Activated CD8-positive, alpha-beta T cell treated with anti-CD3 and anti-CD28 coated beads for 36 hours (primary cell): ENCODE results near the gene FOXP1. TPM values are rescaled to one million over a fixed set of nuclear protein-coding genes. Genes with fewer than 3 reads are reported as not detected.

ENCODE experiments used
- ATAC-seq: fragments of 200-7000 bp; cut with Tn5 transposase; one replicate; pipeline ENCODE4 v1.10.0; 2021; ENCODE audit warnings: mild to moderate bottlenecking, moderate library complexity
- CTCF ChIA-PET: fragments of 350-600 bp; sonication (Branson Sonifier 250); formaldehyde crosslinking; loops from one replicate; lab custom pipeline; 2021; ENCODE audit warnings: antibody characterized with exemption; lab: Charles Lee
- POLR2A ChIA-PET: fragments of 350-600 bp; sonication (Branson Sonifier 250); formaldehyde crosslinking; loops from one replicate; lab custom pipeline; 2021; ENCODE audit warnings: antibody characterized with exemption; lab: Charles Lee
- DNase-seq: peaks from one replicate; pipeline ENCODE4 v3.0.0-alpha.2; 2020
- H3K27ac Mint-ChIP-seq: one replicate; pipeline ENCODE4 v1.8.0; 2021; ENCODE audit warnings: mild to moderate bottlenecking, mixed read lengths
- H3K27me3 Mint-ChIP-seq: one replicate; pipeline ENCODE4 v1.8.0; 2021; ENCODE audit warnings: mixed read lengths
- H3K36me3 Mint-ChIP-seq: one replicate; pipeline ENCODE4 v1.8.0; 2021; ENCODE audit warnings: low read depth, mixed read lengths
- H3K4me1 Mint-ChIP-seq: one replicate; pipeline ENCODE4 v1.8.0; 2021; ENCODE audit warnings: low read depth, mixed read lengths
- H3K4me3 Mint-ChIP-seq: one replicate; pipeline ENCODE4 v1.8.0; 2021; ENCODE audit warnings: mild to moderate bottlenecking, moderate library complexity, mixed read lengths
- H3K9me3 Mint-ChIP-seq: one replicate; pipeline ENCODE4 v1.8.0; 2021; ENCODE audit warnings: mixed read lengths
- intact Hi-C: fragments of 100-400 bp; cut with micrococcal nuclease; formaldehyde crosslinking; loops from one replicate; pipeline ENCODE4 v1.10.0; 2022
- total RNA-seq, 2 experiments: library from RNA; stranded (reverse); gene quantifications; one replicate each; pipeline ENCODE4 v1.2.3, GENCODE V29; 2021
- TF ChIP-seq, protein P1 (sequence below): fragments of 200-600 bp; IDR thresholded peaks from one replicate; pipeline ENCODE4 v1.8.0; 2022; ENCODE audit warnings: antibody characterized with exemption, mild to moderate bottlenecking

The FOXP1 gene
- total RNA-seq, 2 experiments from 2014 or later, result 145 to 153 TPM

DNA sequence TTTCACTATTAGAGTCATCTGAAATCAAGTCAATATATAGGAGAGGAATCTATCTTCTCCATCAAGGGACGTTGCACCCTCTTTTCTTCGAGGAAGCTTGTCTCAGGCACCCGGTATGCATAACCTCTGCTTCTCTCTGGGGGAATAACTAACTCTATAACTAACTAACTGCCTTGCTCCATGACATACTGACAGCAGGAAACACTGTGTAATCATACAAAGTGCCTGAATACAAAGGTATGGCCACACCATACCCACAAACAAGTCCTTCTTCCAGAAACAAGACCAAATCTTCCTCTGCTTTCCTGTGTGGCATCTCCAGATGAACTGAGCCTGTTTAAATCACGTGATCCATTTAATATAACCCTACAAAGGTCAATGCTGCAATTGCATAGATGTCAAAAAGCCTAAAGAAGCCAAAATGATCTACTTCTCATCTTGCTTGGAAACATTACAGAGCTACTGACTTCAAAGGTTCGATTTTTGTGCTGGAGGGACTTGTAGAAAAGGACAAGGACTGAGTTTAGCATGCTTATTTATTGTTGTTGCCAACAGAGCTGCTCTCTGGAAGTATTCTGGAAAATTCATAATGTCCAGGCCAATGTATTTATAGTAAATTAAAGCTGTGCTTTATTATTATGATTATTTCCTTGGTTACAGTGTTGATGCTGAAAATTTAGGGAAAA, 380.5 kb downstream of the FOXP1 start:
- Mint-ChIP-seq H3K9me3 (peaks cover 2% of the 10 kb centered on the region), H3K36me3 (peaks cover 16% of the 10 kb centered on the region), H3K27ac (peak overlapping the region; percentile 59), H3K4me1 (peaks cover 72% of the 10 kb centered on the region), H3K27me3 (no peaks in the 10 kb centered on the region), H3K4me3 (no peak overlapping the region)
- TF ChIP-seq, protein P1, sequence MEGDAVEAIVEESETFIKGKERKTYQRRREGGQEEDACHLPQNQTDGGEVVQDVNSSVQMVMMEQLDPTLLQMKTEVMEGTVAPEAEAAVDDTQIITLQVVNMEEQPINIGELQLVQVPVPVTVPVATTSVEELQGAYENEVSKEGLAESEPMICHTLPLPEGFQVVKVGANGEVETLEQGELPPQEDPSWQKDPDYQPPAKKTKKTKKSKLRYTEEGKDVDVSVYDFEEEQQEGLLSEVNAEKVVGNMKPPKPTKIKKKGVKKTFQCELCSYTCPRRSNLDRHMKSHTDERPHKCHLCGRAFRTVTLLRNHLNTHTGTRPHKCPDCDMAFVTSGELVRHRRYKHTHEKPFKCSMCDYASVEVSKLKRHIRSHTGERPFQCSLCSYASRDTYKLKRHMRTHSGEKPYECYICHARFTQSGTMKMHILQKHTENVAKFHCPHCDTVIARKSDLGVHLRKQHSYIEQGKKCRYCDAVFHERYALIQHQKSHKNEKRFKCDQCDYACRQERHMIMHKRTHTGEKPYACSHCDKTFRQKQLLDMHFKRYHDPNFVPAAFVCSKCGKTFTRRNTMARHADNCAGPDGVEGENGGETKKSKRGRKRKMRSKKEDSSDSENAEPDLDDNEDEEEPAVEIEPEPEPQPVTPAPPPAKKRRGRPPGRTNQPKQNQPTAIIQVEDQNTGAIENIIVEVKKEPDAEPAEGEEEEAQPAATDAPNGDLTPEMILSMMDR, result no peak
- ATAC-seq, result peak; percentile 60
- ChIA-PET POLR2A (no interaction called here), CTCF (interaction anchor here (1.1 to 1.2 kb wide), 2 partner anchors 9 to 23 kb away, joined by 3 read pairs; no protein-coding TSS in a partner anchor)
- DNase-seq, result no peak
- intact Hi-C loops, result no loop called here

DNA sequence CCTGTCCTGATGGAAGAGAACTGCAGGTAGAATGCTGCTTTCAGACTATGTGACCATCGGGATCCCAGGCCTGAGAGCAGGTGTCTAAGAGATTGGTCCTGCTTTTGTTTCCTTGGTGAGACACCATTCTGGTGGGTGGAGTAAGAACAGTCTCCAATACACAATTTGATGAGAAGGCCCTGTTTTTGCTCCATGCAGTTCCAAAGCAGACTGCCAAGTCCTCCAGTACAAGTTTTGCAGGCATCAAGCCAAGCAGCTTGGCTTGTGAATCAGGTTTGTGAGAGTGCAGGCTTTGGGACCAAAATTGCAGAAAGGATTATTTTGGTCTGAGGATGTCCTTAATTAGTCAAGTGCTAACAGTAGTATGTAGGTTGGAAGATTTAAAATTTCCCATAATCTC, 381.6 kb downstream of the FOXP1 start:
- ChIA-PET CTCF (interaction anchor here (0.6 kb wide), 1 partner anchor 10 kb away, joined by 3 read pairs; no protein-coding TSS in a partner anchor), POLR2A (interaction anchor here (1.0 to 1.7 kb wide), 2 partner anchors 15 to 40 kb away, joined by 3 to 4 read pairs; no protein-coding TSS in a partner anchor)
- ATAC-seq, result peak; percentile 42
- Mint-ChIP-seq H3K9me3 (peaks cover 2% of the 10 kb centered on the region), H3K36me3 (peaks cover 27% of the 10 kb centered on the region), H3K27ac (peak overlapping the region; percentile 65), H3K4me3 (no peak overlapping the region), H3K27me3 (no peaks in the 10 kb centered on the region), H3K4me1 (peaks cover 70% of the 10 kb centered on the region)
- intact Hi-C loops, result no loop called here
- DNase-seq, result no peak
- TF ChIP-seq, protein P1, result no peak

DNA sequence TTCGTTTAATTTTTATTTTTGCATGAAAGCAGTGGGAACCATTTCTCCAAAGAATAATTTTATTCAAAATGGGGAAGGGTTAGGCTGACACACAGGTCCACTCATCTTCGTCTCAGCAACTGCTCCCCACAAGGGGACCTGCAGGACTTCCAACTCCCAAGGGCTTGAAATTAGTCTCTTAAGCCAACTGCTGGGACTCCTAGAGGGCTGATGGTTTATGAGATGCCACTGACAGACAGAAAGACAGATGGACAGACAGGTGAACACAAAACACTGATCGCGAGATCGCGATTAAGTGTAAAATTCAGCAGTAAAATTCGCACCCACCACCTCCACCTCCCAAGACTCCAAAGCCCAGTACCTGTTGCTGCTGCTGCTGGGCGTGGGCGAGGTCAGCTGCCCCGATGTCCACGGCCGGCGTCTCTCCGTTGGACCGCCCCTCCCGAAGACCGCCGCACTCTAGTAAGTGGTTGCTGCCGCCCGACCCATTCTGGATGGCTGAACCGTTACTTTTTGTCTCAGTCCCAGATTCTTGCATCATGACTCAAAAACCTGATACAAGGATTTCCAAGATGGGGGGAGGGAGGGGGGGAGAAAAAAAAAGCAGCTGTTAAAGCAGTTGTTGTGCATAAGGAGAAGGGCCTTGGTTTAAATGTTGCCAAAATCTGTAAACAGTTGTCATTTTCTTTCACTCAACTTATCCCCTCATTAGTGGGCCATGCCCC, 385.5 kb downstream of the FOXP1 start:
- Mint-ChIP-seq H3K4me3 (no peak overlapping the region), H3K27me3 (no peaks in the 10 kb centered on the region), H3K4me1 (peaks cover 68% of the 10 kb centered on the region), H3K27ac (no peak overlapping the region), H3K36me3 (peaks cover 43% of the 10 kb centered on the region), H3K9me3 (no peaks in the 10 kb centered on the region)
- ATAC-seq, result no peak
- POLR2A ChIA-PET, result interaction anchor here (0.6 to 0.8 kb wide), 2 partner anchors 155 to 175 kb away, joined by 3 read pairs; no protein-coding TSS in a partner anchor
- intact Hi-C loops, result loop anchor here (10.0 kb wide), 1 partner anchor 113 kb away; no protein-coding TSS in a partner anchor
- CTCF ChIA-PET, result interaction anchor here (1.6 kb wide), 1 partner anchor 28 kb away, joined by 4 read pairs; no protein-coding TSS in a partner anchor
- TF ChIP-seq, protein P1, result no peak
- DNase-seq, result no peak

DNA sequence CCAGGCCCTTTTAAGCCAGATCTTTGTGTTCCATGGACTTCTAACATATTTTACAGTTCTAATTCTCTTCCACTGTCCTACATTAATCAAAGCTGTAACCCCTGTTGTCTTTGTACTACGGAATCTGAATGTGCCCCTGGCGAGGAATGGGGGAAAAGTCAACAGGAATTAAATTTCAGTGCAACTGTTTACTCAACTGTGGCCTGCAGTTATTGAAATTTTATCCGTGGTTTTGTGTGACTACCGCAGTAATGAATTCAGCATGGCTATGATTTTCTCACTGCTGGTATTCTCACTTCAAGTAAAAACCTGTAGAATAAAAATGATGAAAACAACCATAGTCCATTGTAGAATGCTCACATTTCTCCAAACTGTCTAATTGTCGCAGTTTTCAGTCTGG, 388.0 kb downstream of the FOXP1 start:
- H3K36me3 Mint-ChIP-seq, result peaks cover 60% of the 10 kb centered on the region
- TF ChIP-seq, protein P1, result no peak
- CTCF ChIA-PET, result interaction anchor here (0.6 kb wide), 1 partner anchor 15 kb away, joined by 3 read pairs; no protein-coding TSS in a partner anchor
- no peak for ATAC-seq
- intact Hi-C loops, result loop anchor here (10.0 kb wide), 1 partner anchor 111 kb away; no protein-coding TSS in a partner anchor
- H3K4me1 Mint-ChIP-seq, result peaks cover 69% of the 10 kb centered on the region
- peak overlapping the region; percentile 44 for H3K27ac Mint-ChIP-seq
- H3K9me3 Mint-ChIP-seq, result no peaks in the 10 kb centered on the region
- H3K4me3 Mint-ChIP-seq, result no peak overlapping the region
- no peaks in the 10 kb centered on the region for H3K27me3 Mint-ChIP-seq
- DNase-seq, result no peak
- POLR2A ChIA-PET, result no interaction called here
